ENCODE data around the gene BBX. TPM values are rescaled to one million over a fixed set of nuclear protein-coding genes. Genes with fewer than 3 reads are reported as not detected.

The BBX gene
- total and polyA plus RNA-seq, 2 of the 4 experiments (the other 2 are of a cell fraction) = 13.6 to 107 TPM

DNA sequence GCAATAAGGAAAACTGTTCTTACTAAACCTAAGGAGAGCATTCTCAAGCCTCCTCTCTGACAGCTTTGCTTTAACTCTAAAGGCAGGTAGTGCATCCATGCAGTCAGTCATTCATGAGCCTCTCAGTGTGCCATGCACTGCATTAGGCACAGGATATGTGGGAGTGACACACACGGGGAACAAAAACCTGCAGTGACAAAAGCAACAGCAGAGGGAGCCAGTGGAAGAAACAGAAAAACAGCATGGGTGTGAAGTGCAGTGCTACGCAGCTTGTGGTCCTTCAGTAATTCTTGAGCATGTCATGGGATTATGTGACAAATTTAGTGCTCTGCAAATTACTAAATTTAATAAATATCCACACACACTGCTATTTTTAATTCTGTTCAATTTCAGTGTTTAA is 230.7 kb downstream of the BBX start:
- no peak overlapping the region for H3K9ac ChIP-seq (ENCODE audit: low read depth, low read length)
- in situ Hi-C loops (cut with MboI; ENCODE audit: low sequenced_read_pairs) = loop anchor here (10.0 kb wide), 1 partner anchor 171 kb away; no protein-coding TSS in a partner anchor
- BruUV-seq (replicated peaks) = no TSS peak

More for the DNA sequence above, 230.7 kb downstream of the BBX start:
- Histone ChIP-seq H2AK9ac (replicated peaks; ENCODE audit: low read depth, low read length, poor library complexity) (peak overlapping the region; percentile 22), H4K91ac (ENCODE audit: insufficient read depth, low read depth, low read length) (no peak overlapping the region), H2BK5ac (ENCODE audit: low read depth, low read length, poor library complexity, severe bottlenecking) (no peak overlapping the region), H4K5ac (ENCODE audit: low read depth, low read length) (no peak overlapping the region), H3K79me1 (ENCODE audit: low read depth in 1 of 2, low read length in 2 of 2) (no peaks in the 10 kb centered on the region), H3K36me3 (ENCODE audit: control insufficient read depth, insufficient read depth, low read length) (peaks cover 1% of the 10 kb centered on the region; the same call in 1 of the 2 replicates), H3K27me3 (ENCODE audit: control insufficient read depth, insufficient read depth, low read length) (no peaks in the 10 kb centered on the region), H3K9me1 (ENCODE audit: insufficient read depth, low read length) (no peaks in the 10 kb centered on the region), H2BK15ac (ENCODE audit: low read depth, low read length) (no peak overlapping the region), H3K23ac (ENCODE audit: low read depth, low read length) (no peak overlapping the region), H3K56ac (ENCODE audit: extremely low read depth, insufficient read depth, low read length) (no peak overlapping the region), H3K18ac (ENCODE audit: low read depth, low read length) (no peak overlapping the region), H4K20me1 (ENCODE audit: insufficient read depth, low read length) (no peaks in the 10 kb centered on the region), H3K9me3 (ENCODE audit: control insufficient read depth, insufficient read depth, low read length) (no peaks in the 10 kb centered on the region), H3K4me2 (ENCODE audit: low read depth, low read length) (no peak overlapping the region), H2BK20ac (ENCODE audit: low read depth, low read length) (no peak overlapping the region), H3K27ac (ENCODE audit: insufficient read depth, low read length) (no peak overlapping the region), H3K4me1 (ENCODE audit: control insufficient read depth, insufficient read depth, low read length) (no peaks in the 10 kb centered on the region; the same call in 1 of the 2 replicates), H2BK120ac (ENCODE audit: low read depth, low read length) (no peak overlapping the region), H4K8ac (ENCODE audit: low read depth in 2 of 2, low read length in 2 of 2) (no peak overlapping the region), H3K4me3 (ENCODE audit: insufficient read depth, low read depth, low read length) (no peak overlapping the region), H2AK5ac (ENCODE audit: low read depth, low read length) (no peak overlapping the region), H2AFZ (replicated peaks; ENCODE audit: low read length, poor library complexity) (no peak overlapping the region), H3K4ac (ENCODE audit: low read depth, low read length) (no peak overlapping the region), H3K14ac (replicated peaks; ENCODE audit: low read depth, low read length) (no peak overlapping the region)
- POLR2A ChIA-PET (ENCODE audit: unreplicated experiment) = no interaction called here
- peak; percentile 30 for DNase-seq
- CTCF ChIA-PET = interaction anchor here (0.9 to 1.0 kb wide), 2 partner anchors 9 to 42 kb away, joined by 3 to 7 read pairs; no protein-coding TSS in a partner anchor
- WGBS, 2 experiments (ENCODE audit: extremely low coverage in 2 of 2, insufficient read length in 1 of 2) = 11% methylated on average over 1 of the region's 2 CpGs; no CpG with 5 or more reads in 1 of the 2 experiments
- peak; percentile 61; the same call in 1 of the 2 replicates for ATAC-seq (ENCODE audit: low read depth)
- dilution Hi-C loops (cut with HindIII; ENCODE audit: low sequenced_read_pairs, unreplicated experiment) = no loop called here
- intact Hi-C loops (cut with micrococcal nuclease) = loop anchor here (1.0 to 10.0 kb wide), 4 partner anchors 93 to 799 kb away; no protein-coding TSS in a partner anchor
- TF ChIP-seq RAD21 (IDR thresholded peaks at IDR 0.05; ENCODE audit: low read length) (peak; percentile 35; the same call in 1 of the 2 replicates), SMC3 (IDR thresholded peaks at IDR 0.05; ENCODE audit: low read depth, low read length) (peak; percentile 42; the same call in 1 of the 2 replicates), CHD1 (IDR thresholded peaks at IDR 0.05; ENCODE audit: low read depth, low read length) (no peak), MAZ (IDR thresholded peaks at IDR 0.05; ENCODE audit: borderline replicate concordance, low read depth, low read length) (no peak)
- TF ChIP-seq, protein P1, sequence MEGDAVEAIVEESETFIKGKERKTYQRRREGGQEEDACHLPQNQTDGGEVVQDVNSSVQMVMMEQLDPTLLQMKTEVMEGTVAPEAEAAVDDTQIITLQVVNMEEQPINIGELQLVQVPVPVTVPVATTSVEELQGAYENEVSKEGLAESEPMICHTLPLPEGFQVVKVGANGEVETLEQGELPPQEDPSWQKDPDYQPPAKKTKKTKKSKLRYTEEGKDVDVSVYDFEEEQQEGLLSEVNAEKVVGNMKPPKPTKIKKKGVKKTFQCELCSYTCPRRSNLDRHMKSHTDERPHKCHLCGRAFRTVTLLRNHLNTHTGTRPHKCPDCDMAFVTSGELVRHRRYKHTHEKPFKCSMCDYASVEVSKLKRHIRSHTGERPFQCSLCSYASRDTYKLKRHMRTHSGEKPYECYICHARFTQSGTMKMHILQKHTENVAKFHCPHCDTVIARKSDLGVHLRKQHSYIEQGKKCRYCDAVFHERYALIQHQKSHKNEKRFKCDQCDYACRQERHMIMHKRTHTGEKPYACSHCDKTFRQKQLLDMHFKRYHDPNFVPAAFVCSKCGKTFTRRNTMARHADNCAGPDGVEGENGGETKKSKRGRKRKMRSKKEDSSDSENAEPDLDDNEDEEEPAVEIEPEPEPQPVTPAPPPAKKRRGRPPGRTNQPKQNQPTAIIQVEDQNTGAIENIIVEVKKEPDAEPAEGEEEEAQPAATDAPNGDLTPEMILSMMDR (conservative IDR thresholded peaks at IDR 0.05; ENCODE audit: low read depth, low read length) = peak; percentile 44
- TF ChIP-seq, protein P2, sequence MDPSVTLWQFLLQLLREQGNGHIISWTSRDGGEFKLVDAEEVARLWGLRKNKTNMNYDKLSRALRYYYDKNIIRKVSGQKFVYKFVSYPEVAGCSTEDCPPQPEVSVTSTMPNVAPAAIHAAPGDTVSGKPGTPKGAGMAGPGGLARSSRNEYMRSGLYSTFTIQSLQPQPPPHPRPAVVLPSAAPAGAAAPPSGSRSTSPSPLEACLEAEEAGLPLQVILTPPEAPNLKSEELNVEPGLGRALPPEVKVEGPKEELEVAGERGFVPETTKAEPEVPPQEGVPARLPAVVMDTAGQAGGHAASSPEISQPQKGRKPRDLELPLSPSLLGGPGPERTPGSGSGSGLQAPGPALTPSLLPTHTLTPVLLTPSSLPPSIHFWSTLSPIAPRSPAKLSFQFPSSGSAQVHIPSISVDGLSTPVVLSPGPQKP (IDR thresholded peaks at IDR 0.05; ENCODE audit: borderline replicate concordance, low read depth, low read length) = no peak

Measured in IMR-90 (cell line).